C1 segment of cervical spinal cord (tissue), 14 donors: ENCODE results near the gene CAPZB.

Source experiments
- DNase-seq, 14 donors: peaks; one replicate each; lab custom pipeline; 2025; lab: John Stamatoyannopoulos, UW

CAPZB gene

DNA sequence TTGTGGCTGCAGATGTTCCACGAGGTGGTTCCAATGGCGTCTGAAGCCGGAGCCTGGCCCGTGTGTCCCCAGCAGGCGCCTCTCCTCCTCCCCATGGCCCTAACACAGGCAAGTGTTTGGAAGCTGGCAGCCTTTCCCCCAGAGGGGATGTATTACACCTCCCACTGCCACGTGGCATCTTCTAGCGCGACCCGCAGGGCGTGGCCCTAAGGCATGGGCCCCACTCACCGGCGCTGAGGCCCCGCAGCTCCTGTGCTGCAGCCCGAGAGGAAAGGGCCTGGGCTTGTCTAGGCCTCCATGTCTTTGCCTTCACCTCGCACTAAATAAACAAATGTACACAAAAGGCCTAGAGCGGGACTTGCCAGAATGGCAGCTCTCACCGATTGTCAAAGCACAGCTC is 135.3 kb downstream of the CAPZB start:
- no peak for DNase-seq

DNA sequence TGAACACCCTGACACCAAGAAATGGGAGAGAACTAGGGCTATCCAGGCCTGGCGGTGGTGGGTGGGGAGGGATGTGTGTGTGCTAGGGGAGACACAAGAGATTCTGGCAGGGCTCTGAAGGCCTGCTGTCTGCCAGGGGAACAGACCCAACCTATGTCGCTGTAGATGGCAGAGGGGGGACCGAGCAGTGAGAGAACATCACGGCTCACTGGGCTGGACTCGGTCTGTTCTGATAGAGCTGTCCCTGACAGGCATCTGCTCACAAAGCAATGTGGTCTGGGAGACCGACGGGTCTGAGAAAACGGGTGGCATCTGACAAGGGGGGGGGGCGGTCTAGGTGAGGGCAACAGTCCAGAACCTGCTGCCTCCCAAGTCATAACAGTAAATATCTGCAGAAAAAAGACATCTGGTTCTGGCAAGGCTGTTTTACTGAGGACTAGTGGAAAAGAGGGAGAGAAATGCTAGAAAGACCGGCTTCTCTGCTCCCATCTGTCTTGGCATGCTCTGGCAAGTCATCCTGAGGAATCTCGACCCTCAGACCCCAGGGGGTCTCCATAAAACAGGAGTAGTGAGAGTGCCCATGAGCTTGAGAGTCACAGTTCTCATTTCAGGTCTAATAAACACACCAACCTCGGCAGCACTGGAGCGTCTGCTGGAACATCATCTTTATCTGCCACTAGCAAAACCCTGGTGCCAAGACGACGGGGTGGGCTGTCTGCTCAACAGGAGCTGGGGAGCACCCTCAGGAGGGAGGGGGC is 136.7 kb downstream of the CAPZB start:
- DNase-seq: peak in 1 of 14 donors; percentile 58

DNA sequence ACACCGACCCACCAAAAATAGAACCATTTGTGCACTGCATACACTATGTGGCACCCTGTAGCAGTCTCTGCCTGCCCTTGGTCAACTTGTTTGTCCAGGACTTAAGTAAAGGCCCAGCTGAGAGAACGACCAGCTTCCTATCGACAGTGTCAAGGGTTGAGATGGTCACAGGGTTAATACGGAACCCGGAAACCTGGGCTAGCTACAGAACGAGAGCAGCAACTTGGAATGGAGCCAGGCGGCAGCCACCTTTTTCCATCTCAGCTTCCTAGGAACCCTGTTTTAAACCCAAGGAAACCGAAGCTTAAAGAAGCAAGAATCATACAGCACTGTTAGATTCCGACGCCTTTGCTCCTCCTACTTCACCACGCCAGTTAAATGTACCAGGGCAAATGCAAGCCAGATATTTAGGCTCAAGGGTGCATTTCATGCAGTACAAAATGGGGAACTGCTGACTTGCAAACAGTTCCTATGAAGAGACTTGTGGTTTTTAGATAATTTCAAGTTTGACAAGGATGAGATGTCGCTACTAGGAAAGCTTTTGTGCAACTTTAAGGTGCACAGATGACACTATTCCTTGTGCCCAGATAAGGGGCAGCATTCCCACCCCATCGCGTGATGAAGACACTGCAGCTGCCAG is 137.7 kb downstream of the CAPZB start:
- no peak for DNase-seq

DNA sequence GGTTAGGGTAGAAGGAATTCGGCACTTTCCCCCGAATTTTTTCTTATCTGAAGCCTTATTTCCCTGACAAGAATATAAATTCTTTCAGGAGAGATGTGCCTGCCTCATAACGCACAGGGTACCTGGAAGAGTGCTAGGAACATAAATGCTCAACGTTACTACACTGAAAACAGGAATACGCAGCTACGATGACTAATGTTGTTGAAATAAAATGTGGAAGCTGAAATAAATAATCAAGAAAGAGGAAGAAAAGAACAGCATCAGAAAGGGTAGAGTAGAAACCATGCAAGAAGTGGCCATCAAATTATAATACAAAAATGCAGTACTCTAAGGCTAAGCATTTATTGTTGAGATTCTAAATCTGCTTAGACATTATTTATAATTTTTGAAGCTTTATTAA is 139.3 kb downstream of the CAPZB start:
- DNase-seq: no peak

DNA sequence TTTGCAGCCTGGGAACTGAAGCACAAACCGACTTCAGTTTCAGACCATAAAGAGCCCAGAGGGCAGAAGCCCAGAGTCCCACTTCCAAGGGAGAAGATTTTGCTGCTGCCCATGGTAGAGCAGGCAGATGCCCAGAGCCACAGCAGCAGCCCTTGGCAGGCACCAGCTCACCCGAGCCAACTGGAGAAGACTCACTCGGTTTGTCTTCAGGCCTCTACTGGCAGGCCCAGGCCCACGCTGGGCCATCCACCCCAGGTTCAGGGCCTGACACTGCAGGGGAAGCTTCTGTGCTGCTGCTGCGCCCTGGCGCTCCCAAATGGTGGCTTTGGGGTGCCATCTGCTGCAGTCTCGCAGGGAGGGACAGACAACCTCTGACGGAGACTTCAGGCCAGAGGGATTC is 139.9 kb downstream of the CAPZB start:
- DNase-seq: peak in 8 of 14 donors; percentile 11 to 50 (median 31)

DNA sequence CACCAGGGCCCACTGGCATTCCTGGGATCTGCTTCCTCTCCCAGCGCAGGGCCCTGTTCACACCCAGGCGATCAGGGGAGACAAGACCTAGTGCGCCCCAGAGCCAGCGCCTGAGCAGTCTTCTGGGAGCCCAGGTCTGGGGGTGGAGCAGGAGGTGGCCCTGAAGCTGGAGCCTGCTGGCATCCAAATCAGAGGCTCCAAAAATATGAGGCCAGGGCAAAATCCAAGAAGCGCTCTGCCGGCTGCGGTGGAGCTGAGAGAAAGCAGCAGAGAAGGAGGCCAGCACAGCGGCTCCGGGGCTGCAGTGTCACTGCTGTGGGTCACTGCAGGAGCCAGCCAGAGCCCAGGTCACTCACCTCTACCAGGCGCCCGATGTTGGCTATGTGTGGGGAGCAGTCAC is 140.5 kb downstream of the CAPZB start:
- DNase-seq: peak in 1 of 14 donors; percentile 47

DNA sequence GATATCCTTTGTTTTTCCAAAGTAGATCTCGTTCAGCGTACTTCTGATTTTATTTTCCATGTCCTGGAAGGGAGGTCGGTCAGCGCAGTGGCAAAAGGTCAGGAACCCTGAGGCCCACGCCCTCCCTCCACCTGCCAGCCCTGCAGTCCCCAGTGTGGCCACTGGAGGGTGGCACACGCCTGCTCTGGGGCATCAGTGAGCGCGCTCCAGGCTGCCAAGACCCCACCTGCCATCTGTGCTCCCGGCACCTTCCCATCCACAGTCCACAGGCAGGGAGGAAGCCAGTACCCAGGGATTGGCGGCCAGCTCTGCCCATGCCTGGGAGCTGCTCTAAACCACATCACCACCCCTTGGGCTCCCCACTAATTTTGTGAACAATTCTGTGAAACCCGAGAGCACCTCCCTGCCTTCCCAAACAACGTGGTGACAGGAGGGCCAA is 140.9 kb downstream of the CAPZB start:
- peak in 10 of 14 donors; percentile 8 to 89 (median 34) for DNase-seq

DNA sequence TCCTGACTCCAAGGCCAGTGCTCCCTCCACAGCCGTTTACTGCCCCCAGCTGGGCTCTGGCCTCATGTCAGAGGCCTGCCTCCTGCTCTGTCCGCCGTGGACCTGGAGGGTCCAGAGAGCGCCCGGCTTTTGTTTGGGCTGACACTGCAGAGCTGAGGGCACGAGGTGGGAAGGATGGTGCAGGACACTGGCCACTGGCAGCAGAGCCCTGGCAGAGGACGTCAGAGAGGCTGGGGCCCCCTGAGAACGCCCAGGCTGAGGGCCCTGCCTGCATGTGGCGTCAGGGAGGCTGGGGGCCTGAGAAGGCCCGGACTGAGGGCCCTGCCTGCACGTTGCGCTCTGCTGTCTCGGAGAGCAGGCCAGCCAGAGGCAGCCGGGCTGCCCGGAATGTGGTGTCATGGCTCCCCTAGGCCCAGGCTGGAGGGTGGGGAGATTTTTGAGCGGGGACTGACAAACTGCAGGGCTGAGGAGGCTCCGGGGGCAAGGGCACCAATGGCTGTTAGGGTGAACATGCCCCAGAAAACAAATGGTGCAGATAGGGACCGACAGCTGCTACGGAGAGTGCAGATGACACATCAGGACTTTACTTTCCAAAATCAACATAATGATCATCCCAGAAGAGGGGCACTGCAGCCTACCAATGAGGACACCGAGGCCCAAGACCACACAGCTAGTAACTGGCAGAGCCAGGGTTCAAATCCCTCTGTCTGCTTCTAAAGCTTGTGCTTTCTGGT is 141.6 kb downstream of the CAPZB start:
- DNase-seq: no peak

DNA sequence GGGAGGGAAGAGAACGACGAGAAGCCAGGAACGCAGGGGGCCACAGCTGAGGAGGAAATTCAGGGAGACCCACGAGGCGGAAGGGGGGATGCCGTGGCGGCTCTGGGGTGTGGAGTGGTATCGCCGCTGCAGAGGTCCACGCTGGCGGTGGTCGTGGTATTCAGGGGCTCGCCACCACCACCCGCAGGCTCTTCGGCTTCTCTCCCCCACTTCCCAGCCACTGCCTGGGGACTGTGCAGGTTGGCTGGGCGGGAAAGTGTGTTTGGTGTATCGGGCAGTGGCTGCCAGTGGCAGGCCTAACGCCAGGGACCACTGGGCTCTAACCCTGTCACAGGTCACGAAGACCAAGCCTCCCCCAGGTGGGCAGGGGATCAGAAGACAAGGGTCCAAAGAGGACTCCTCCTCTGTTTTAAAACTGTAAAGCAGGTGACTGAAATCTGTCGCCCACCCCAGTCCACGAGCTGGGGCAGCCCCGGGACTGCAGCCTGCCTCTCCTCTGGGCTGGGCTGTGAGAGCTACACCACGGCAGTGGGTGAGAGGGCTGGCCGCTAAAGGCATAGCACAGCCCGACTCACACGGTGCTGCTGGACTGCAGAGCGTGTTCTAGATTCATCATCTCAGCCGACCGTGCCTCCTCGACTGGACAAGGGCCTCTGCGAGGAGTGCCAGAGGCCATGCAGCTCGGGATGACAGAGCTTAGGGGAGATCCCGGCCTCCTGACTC is 142.3 kb downstream of the CAPZB start:
- DNase-seq: no peak

DNA sequence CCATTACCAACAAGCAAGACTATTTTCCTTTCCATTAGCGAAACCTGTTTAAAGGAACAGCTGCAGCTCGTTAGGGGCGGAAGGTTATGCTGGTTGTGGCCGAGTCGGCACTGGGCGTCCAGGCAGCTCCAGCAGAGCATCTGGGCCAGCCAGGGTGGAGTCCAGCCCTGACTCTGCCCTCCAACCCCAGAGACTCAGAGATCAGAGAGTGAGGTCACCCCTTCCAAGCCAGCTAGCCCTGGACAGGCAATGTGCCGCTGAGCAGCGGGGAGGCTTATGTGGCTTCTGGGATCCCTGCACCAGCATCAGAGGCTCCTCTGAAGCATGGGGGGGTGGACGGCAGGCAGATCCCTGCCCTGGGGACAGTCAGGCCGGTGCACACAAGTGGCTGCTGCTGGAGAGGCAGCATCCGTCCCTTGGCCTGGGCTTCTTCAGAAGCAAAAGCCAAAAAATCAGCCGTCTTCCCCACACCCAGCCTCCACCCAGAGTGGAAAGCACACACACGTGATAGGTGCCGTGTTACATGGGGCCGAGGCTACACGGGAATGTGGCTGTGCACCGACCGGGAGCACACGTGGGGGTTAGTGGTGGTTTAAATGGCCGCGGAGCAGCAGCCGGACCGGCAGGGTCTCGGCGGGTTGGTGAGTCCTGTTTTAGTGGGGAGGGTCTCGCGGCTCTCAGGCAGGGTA is 143.1 kb downstream of the CAPZB start:
- DNase-seq: no peak

DNA sequence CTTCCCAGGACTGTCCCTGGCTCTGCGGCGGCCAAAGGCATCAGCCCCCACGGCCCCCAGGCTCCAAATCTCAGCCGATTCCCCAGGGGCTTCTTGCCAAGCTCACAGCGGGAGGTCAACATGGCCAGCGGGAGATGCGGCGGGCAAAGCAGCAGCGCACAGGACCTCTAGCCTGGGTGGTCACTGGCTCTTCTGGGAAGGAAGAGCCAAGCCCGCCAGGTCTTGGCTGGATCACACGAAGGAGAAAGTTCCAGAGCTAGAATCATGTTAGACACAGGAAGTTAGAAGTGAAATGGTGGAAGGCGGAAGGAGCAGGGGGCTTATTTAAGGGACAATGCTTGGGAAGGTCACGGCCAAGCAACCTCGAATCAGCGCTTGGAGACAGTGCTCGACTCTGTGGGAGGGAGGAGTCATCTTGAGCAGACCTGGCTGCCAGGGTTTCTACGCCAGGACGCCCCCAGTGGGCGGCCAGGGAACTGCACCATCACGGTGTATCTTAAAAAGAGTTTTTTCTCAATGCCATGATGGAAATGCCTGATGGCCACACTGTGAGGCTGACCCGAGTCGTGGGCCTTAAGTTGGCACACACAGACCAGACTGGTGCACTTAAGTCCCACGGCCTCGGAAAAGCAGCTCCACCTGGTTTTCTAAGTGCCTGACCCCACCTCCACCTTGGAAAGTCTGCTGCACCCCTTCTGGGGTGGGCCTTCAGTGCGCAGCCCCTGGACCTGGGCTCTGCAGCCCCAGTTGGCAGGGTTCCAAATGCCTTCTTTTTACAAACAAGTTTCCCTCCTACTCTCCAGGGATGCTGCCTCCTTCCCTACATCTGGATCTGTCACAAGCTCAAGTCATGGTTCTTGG is 143.9 kb downstream of the CAPZB start:
- DNase-seq: peak in 9 of 14 donors; percentile 8 to 57 (median 13)

DNA sequence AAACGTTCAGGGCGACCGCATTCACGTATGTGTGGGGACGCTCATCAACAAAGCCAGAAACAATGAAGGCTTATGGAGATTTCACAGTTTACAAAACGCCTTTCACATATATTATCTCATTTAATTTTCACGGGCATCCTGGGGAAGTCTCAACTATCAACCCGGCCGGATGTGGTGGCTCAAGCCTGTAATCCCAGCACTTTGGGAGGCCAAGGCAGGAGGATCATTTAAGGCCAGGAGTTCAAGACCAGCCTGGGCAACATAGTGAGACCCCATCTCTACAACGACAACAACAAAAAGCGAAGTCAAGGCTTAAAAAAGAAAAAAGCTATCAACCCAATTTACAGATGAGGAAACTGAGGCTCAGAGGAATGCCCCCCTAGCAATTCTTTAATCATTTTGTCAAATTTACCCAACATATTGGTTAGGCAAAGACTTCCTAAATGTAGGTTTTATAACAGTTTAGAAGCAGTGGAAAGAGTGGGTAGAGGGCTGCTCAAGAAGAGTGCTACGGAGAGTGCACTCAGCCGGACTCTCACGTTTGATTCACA is 144.9 kb downstream of the CAPZB start:
- no peak for DNase-seq

DNA sequence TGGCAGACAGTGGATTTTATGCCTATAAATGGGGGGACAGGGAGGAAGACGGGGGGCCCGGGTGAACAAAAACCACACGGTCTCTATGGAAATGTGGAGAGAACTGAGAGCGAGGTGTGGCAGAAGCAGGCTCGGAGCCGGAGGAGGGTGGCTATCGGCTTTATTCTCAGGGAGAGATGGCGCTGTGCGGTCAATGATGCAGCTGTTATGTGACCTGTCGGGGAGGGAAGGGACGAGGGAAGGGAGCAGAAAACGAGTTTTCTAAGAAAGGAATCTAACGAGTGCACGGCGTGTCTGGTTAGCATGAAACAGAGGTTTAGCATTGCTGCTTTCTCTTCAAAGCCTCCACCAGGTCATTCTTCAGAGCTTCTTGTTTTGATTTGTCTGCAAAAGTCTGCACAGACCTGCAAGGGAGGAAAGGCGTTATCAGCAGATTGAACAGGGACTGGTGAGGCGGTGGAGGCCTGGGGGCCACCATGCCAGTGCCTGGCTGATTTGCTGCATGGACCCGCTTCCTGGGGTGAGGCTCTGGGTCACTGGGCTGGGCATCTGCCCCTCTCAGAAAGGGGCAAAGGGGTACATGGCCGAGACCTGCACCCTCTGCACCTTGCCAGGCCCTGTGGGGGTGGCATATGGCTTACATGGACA is 146.0 kb downstream of the CAPZB start:
- DNase-seq: no peak

DNA sequence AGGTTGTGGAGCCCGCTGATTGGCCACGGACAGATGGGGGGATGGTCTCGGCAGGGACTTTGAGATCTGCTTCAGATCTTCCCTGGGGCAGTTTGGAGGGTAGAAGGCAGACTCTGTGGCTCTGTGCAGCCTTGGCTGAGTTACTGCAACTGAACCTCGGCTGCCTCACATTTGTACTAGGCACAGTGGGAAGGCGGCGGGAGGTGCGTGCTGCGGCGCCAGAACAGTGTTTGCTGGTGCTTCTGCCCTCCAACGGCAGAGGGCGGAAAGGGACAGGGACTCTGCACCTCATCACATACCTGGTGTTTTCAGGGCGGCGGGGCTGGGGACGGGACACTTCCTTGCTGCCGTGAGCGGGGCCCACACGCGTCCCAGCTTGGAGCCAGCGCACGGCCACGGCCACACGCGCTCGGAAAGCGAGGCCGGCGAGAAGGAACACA is 147.0 kb downstream of the CAPZB start:
- DNase-seq: no peak

DNA sequence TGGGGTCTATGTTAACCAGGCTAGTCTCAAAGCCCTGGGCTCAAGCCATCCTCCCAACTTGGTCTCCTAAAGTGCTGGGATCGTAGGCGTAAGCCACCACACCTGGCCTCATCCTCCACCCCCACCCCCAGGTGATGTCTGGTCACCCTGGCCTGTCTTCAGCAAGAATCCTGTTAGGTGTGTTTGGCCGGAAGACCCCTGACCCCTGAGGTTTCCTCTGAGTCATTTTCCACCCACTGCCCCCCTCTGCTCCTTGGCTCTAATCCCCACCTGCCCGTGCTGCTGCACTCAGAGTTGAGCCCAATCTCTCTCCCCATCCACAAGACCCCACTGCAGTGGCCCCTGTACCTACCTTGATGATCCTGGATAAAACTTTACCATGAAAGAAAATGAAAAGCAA is 148.1 kb downstream of the CAPZB start:
- DNase-seq: no peak

DNA sequence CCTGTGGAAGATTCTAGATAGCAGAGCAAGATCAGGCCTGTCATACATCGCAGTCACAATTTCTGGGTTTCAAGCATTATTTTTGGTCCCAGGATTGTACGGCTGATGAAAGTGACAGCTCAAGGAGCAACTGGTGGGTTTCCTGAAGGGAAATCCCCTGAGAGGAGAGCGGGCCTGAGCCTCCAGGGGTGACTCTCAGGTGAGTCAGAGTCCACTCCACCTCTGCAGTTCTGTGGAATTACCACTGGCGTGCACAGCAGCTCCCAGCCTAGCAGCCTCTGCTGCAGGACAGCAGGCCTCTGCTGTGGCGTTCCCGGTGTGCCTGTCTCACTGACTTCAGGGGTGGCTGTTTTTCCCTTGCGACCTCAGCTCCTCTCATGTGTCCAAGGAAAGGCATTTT is 148.8 kb downstream of the CAPZB start:
- DNase-seq: no peak

DNA sequence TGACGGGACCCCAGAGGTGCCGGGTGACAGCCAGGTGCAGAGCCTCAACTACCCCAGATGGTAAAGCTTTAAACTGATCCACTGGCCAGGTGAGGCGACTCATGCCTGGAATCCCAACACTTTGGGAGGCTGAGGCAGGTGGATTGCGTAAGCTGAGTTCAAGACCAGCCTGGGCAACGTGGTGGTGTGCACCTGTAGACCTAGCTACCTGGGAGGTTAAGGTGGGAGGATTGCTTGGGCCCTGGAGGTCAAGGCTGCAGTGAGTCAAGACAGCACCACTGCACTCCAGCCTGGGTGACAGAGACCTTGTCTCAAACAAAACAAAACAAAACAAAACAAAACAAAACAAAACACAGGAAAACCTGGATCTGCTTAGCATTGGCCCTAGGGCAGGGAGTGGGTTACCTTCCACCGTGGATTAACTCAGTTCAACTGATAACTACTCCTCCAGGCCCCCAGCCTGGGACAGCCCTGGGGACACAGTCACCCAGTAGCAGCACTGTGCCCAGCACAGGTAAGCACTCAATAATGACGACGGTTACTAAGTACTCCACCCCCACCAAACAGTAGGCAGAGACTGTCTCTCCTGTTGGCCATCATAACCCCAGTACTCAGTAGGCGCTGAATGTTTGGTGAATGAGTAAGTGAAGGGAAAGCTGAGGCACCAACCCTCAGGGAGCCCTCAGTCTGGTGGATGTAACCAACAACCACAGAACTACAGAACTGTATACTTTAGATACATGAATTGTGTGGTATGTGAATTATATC is 151.6 kb downstream of the CAPZB start:
- no peak for DNase-seq

DNA sequence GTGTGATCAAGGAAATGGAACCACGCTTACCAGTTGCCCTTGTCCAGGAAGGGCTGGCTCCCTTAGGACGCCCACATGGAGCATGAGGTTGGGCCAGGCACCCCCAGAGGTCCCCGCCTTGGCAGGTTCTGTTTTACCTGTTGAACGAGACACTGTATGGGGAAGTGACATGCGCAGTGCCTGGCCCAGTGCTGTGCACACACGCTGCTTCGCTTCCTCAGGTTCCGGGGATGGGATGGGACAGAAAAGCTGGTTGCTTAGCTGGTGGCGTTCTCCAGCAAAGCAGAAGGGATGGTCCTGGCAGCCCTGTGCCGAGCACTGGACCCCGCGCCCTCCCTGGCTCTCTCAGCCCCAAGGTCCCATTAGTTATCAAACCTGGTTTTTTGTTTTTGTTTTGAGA is 152.5 kb downstream of the CAPZB start:
- no peak for DNase-seq
